ENCODE measurements around the gene ARHGAP45.

DNA sequence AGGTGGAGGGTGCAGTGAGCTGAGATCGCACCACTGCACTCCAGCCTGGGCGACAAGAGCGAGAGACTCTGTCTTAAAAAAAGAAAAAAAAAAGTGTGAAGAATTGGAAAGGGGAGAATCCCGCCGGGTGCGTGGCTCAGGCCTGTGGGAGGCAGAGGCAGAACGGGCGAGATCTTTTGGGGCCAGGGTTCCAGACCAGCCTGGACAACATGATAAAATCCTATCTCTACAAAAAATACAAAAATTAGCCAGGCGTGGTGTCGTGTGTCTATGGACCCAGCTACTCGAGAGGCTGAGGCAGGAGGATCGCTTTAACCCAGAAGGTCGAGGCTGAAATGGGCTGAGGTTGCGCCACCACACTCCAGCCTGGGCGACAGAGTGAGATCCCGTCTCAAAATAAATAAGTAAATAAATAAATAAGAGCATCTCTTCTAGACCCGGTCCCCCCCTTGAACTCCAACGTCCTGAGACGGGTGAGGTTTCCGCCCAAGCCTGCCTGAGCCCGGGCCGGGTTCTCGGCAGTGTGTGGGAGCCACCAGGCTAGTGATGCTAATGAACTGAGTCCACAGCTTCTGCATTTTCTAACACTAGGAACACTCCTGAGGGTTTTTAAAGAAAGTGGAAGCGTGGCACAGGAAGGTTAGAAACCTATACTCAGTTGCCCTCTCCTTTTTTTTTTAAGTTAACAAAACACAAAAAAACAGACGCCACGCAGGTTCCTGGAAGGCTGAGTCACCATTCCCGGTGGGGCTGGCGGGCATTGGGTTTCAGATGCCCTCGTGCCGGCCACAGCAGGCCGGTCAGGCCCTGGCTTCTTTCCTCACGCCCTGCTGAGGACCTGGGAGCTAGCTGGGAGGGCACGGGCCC, 58.9 kb downstream of the ARHGAP45 start:
- TF ChIP-seq, protein P1, sequence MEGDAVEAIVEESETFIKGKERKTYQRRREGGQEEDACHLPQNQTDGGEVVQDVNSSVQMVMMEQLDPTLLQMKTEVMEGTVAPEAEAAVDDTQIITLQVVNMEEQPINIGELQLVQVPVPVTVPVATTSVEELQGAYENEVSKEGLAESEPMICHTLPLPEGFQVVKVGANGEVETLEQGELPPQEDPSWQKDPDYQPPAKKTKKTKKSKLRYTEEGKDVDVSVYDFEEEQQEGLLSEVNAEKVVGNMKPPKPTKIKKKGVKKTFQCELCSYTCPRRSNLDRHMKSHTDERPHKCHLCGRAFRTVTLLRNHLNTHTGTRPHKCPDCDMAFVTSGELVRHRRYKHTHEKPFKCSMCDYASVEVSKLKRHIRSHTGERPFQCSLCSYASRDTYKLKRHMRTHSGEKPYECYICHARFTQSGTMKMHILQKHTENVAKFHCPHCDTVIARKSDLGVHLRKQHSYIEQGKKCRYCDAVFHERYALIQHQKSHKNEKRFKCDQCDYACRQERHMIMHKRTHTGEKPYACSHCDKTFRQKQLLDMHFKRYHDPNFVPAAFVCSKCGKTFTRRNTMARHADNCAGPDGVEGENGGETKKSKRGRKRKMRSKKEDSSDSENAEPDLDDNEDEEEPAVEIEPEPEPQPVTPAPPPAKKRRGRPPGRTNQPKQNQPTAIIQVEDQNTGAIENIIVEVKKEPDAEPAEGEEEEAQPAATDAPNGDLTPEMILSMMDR (IDR thresholded peaks at IDR 0.05; ENCODE audit: low read depth, low read length, poor library complexity, severe bottlenecking) = no peak
- no peak for TF ChIP-seq EZH2phosphoT487 (IDR thresholded peaks at IDR 0.05; ENCODE audit: borderline replicate concordance, low read length)

All from DOHH2 (cell line).